HEK293T (cell line): ENCODE measurements around the gene RUFY4.

ENCODE experiments used
- BHLHE40 ChIP-seq: fragments of 450-650 bp; IDR thresholded peaks from 2 replicates; pipeline ENCODE4 v1.6.1; 2016; ENCODE audit warnings: mild to moderate bottlenecking, moderate library complexity, borderline replicate concordance
- FOXA1 ChIP-seq: fragments of 450-650 bp; IDR thresholded peaks from 2 replicates; pipeline ENCODE4 v1.6.1; 2016; ENCODE audit warnings: mild to moderate bottlenecking
- FOXK2 ChIP-seq: fragments of 450-650 bp; IDR thresholded peaks from 2 replicates; pipeline ENCODE4 v1.6.1; 2016; ENCODE audit warnings: mild to moderate bottlenecking
- HDGF ChIP-seq: fragments of 450-650 bp; IDR thresholded peaks from 2 replicates; pipeline ENCODE4 v1.6.1; 2017; ENCODE audit warnings: antibody characterized with exemption, borderline replicate concordance
- L3MBTL2 ChIP-seq: fragments of 450-650 bp; conservative IDR thresholded peaks from 2 replicates; pipeline ENCODE4 v1.6.1; 2016; ENCODE audit warnings: mild to moderate bottlenecking
- NFRKB ChIP-seq: fragments of 450-650 bp; IDR thresholded peaks from 2 replicates; pipeline ENCODE4 v1.6.1; 2016; ENCODE audit warnings: mild to moderate bottlenecking, moderate library complexity
- SP1 ChIP-seq: fragments of 450-650 bp; IDR thresholded peaks from 2 replicates; pipeline ENCODE4 v1.6.1; 2017

GRCh38 chr2:218028189-218028495 lies 40.9 kb upstream of the RUFY4 start:
- TF ChIP-seq BHLHE40 (no peak), SP1 (no peak), FOXA1 (no peak), FOXK2 (no peak), L3MBTL2 (no peak), HDGF (no peak), NFRKB (no peak)
